GM19193 (cell line): ENCODE data around the gene APBB3.

Experiments
- POLR2A ChIP-seq: IDR thresholded peaks from 4 replicates; pipeline ENCODE4 v1.6.1; 2011; ENCODE audit not compliant: insufficient read depth, insufficient read length; ENCODE audit errors: extremely low read depth

Gene APBB3

GRCh38 chr5:140549237-140550144, 14.9 kb downstream of the APBB3 start:
- TF ChIP-seq POLR2A: no peak

- TF ChIP-seq POLR2A: no peak
Measured at GRCh38 chr5:140548791-140549190, 15.6 kb downstream of the APBB3 start.

GRCh38 chr5:140548300-140548688, 16.1 kb downstream of the APBB3 start:
- TF ChIP-seq POLR2A: no peak

- peak; percentile 47 for TF ChIP-seq POLR2A
Measured at GRCh38 chr5:140547508-140548299, 16.7 kb downstream of the APBB3 start, which contains the start of gene EIF4EBP3. Gene EIF4EBP3 (plus strand): TSS chr5:140547662. CDS start chr5:140547738, 76 bp downstream.

- no peak for TF ChIP-seq POLR2A
Measured at GRCh38 chr5:140546851-140547507, 17.4 kb downstream of the APBB3 start.

GRCh38 chr5:140545606-140546005, 18.8 kb downstream of the APBB3 start:
- TF ChIP-seq POLR2A: no peak

GRCh38 chr5:140544986-140545385, 19.4 kb downstream of the APBB3 start:
- no peak for TF ChIP-seq POLR2A

GRCh38 chr5:140542972-140543371, 21.4 kb downstream of the APBB3 start:
- no peak for TF ChIP-seq POLR2A

- TF ChIP-seq POLR2A: no peak
Measured at GRCh38 chr5:140540227-140540626, 24.2 kb downstream of the APBB3 start.

GRCh38 chr5:140524003-140524402, 40.4 kb downstream of the APBB3 start:
- no peak for TF ChIP-seq POLR2A

GRCh38 chr5:140513124-140513523, 51.3 kb downstream of the APBB3 start:
- TF ChIP-seq POLR2A: no peak

- TF ChIP-seq POLR2A: no peak
Measured at GRCh38 chr5:140509898-140510297, 54.5 kb downstream of the APBB3 start.
